Astrocyte of the cerebellum (primary cell): ENCODE data around the gene PTPN18.
"Not testable (repeated sequence)": the region's sequence is repeated elsewhere in the genome, so short reads cannot be mapped to it uniquely, and the experiment has no call there.

ENCODE experiments used
- DNase-seq: peaks from one replicate; pipeline ENCODE4 v3.0.0-alpha.2; 2011; ENCODE audit warnings: low read depth
- H3K4me3 ChIP-seq: 2 replicates; pipeline ENCODE4 v1.5.1; 2011; ENCODE audit warnings: mild to moderate bottlenecking, low read depth, low read length, moderate library complexity
- in situ Hi-C: cut with HindIII; loops from 2 replicates; pipeline ENCODE4 v1.10.0; 2017; ENCODE audit warnings: low sequenced_read_pairs
- TF ChIP-seq, protein P1 (sequence below): IDR thresholded peaks from 2 replicates; pipeline ENCODE4 v1.5.1; 2012; ENCODE audit warnings: low read length, low read depth, moderate library complexity, mild to moderate bottlenecking; ENCODE audit errors: missing control alignments

The PTPN18 gene

DNA sequence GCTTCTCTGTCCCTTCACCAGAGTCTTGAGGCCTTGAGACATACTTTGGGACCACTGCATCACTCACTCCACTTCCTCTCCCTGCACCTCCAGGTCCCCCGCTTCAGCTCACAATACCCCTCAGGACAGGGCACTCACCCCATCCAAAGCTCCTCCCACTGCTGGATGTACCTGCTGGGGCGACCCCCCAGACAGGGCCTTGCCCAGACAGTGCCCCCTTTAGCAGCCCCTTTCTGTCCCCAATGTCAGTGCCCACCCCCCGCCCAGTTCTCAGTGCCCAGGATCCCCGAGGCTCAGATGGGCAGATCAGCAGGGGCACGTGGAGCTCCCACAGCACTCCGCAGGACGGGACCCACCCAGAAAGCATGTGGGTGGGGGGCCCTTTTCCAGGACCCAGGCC is 37.0 kb upstream of the PTPN18 start:
- TF ChIP-seq, protein P1, sequence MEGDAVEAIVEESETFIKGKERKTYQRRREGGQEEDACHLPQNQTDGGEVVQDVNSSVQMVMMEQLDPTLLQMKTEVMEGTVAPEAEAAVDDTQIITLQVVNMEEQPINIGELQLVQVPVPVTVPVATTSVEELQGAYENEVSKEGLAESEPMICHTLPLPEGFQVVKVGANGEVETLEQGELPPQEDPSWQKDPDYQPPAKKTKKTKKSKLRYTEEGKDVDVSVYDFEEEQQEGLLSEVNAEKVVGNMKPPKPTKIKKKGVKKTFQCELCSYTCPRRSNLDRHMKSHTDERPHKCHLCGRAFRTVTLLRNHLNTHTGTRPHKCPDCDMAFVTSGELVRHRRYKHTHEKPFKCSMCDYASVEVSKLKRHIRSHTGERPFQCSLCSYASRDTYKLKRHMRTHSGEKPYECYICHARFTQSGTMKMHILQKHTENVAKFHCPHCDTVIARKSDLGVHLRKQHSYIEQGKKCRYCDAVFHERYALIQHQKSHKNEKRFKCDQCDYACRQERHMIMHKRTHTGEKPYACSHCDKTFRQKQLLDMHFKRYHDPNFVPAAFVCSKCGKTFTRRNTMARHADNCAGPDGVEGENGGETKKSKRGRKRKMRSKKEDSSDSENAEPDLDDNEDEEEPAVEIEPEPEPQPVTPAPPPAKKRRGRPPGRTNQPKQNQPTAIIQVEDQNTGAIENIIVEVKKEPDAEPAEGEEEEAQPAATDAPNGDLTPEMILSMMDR = no peak
- H3K4me3 ChIP-seq = no peak overlapping the region
- no peak for DNase-seq
- in situ Hi-C loops = no loop called here

DNA sequence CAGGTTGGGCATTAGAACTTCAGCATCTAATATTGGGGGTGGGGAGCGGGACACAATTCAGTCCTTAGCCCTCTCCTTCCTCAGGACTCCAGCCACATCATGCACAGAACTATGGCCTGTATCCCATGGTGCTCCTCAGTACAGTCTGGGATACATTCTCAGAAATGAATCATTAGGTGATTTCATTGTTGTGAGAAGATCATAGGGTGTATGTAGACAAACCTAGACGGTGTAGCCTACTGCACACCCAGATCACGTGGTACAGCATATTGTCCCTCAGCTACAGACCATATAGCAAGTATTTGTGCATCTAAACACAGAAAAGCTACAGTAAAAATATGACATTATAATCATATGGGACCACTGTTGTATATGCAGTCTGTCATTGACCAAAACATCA is 36.3 kb upstream of the PTPN18 start:
- no peak for DNase-seq
- in situ Hi-C loops = no loop called here
- no peak overlapping the region for H3K4me3 ChIP-seq
- TF ChIP-seq, protein P1 = no peak

- no peak overlapping the region for H3K4me3 ChIP-seq
- TF ChIP-seq, protein P1 = no peak
- DNase-seq = peak; percentile 57
- in situ Hi-C loops = no loop called here
Observed at GRCh38 chr2:130327703-130328527, 27.9 kb upstream of the PTPN18 start.

DNA sequence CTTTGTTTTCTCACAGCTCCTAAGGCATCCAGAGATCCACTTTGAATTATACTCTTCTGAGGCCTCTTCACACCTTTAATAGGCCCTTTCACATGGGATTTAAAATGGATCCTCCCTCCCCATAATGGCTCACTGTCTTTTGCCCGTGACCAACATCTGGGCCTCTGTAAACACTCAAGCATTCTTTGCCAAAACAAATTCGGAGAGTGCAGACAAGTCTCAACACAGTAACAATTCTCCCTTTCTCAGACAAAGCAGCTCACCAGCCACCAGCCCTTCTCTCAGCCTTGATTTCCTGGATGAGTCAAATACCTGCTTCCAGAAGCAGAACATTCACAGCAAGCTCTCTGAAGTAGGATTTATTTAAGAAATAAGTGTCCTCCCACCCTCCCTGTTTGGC is 27.1 kb upstream of the PTPN18 start:
- in situ Hi-C loops = no loop called here
- TF ChIP-seq, protein P1 = no peak
- no peak overlapping the region for H3K4me3 ChIP-seq
- no peak for DNase-seq

DNA sequence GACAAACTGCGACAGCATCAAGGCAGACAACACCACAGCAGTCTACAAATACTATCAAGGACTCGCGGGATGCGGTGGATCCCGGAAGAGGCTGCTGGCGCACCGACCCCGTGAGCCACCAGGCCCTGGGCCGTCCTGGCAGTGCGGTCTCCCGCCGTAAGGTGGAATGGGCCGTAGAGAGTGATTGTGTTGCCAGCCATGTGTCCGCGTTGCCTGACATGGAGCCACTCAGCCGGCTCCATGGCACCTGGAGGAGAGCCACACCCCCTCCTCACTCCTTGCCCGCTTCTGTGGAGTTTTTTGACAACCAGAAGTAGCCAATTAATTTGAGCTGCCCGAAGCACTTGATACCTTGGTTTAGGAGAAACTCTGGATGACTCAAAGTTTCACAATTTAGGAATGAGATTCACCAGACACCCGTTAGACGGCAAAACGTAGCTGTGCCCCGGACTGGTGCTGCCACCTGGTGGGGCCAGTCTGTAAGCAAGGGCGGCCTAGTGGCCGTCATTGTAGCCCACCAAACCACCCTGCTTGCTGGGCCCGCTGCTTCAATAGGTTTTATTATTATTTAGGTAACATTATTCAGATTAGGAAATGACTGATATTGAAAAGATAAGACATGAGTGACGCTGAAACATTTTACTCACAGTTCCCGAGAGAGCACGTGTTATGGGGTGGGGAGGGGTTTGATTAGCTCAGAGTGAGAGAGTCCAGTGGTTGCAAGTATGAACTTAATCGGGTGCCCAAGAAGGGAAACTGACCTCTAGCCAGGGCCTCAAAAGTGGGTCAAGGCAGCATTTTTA is 23.4 kb upstream of the PTPN18 start:
- in situ Hi-C loops = no loop called here
- DNase-seq = peak; percentile 65
- TF ChIP-seq, protein P1 = peak; percentile 96
- H3K4me3 ChIP-seq = no peak overlapping the region

DNA sequence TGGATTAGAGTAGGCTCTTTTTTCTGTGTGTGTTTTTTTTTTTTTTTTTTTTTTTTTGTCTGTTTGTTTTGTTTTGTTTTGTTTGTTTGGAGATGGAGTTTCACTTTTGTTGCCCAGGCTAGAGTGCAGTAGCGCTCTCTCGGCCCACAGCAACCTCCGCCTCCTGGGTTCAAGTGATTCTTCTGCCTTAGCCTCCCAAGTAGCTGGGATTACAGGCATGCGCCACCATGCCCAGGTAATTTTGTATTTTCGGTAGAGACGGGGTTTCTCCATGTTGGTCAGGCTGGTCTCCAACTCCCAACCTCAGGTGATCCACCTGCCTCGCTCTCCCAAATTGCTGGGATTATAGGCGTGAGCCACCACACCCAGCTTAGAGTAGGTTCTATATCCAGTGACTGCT is 22.6 kb upstream of the PTPN18 start:
- in situ Hi-C loops, DNase-seq: not testable (repeated sequence)

DNA sequence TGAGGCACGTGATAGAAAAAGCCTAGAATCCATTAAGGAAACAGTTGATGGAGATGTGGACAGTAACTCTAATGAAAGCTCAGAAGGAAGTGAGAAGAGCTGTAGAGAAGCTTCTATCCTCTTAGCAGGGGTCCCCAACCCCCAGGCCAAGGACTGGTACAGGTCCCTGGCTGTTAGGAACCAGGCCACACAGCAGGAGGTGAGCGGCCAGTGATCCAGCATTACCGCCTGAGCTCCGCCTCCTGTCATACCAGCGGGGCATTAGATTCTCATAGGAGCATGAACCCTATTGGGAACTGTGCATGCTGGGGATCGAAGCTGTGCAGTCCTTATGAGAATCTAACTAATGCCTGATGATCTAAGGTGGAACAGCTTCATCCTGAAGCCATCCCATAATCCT is 21.8 kb upstream of the PTPN18 start:
- no peak for DNase-seq
- in situ Hi-C loops = no loop called here
- no peak overlapping the region for H3K4me3 ChIP-seq
- TF ChIP-seq, protein P1 = no peak

More for the DNA sequence above, 22.6 kb upstream of the PTPN18 start:
- not testable (repeated sequence) for H3K4me3 ChIP-seq
